ENCODE results near the gene PRKG1. TPM values are rescaled to one million over a fixed set of nuclear protein-coding genes. Genes with fewer than 3 reads are reported as not detected.

The PRKG1 gene
- total RNA-seq, 1 experiment from 2014 or later: 10.4 TPM

DNA sequence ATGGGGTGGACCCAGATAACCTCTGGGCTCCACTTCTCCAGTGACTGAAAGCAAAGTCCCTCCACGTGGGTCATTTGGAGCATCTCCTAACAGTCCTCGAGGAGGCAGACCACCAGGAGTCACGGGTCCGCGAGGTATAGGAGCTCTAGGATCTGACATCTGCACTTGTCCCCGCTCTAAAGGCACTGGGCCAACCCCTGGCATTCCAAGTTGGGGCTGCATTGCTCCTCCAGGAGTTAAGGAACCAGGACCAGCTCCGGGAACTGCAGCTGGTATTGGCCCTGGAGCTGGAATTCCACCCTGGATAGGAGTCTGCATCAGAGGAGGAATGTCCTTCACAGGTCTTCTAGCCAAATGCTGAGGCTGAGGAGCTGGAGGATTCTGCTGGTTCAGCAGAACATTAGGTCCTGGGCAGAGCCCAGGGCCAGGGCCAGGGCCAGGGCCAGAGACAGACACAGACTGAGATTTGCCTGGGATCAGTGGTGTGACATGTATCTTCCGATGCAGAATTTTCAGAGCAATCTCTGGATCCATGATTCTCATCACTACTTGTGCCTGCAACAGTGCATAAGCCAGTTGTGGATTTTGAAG, 624.3 kb downstream of the PRKG1 start:
- WGBS (ENCODE audit: extremely low coverage, insufficient read length, low lambda C conversion rate): no CpG with 5 or more reads among the region's 8 CpGs
- H3K4me1 ChIP-seq (ENCODE audit: insufficient read depth, low read length): no peaks in the 10 kb centered on the region
- peak overlapping the region; percentile 96 for H3K4me2 ChIP-seq (ENCODE audit: insufficient read depth, insufficient read length, low read length)
- no peak overlapping the region for H2BK5ac ChIP-seq (ENCODE audit: insufficient read length, low read length)
- H3K56ac ChIP-seq (ENCODE audit: insufficient read length, low read depth, low read length): no peak overlapping the region
- peak overlapping the region; percentile 54 for H4K5ac ChIP-seq (ENCODE audit: insufficient read length, low read depth, low read length)
- no peak overlapping the region for H3K18ac ChIP-seq (ENCODE audit: insufficient read length, low read depth, low read length)
- TF ChIP-seq, protein P1, sequence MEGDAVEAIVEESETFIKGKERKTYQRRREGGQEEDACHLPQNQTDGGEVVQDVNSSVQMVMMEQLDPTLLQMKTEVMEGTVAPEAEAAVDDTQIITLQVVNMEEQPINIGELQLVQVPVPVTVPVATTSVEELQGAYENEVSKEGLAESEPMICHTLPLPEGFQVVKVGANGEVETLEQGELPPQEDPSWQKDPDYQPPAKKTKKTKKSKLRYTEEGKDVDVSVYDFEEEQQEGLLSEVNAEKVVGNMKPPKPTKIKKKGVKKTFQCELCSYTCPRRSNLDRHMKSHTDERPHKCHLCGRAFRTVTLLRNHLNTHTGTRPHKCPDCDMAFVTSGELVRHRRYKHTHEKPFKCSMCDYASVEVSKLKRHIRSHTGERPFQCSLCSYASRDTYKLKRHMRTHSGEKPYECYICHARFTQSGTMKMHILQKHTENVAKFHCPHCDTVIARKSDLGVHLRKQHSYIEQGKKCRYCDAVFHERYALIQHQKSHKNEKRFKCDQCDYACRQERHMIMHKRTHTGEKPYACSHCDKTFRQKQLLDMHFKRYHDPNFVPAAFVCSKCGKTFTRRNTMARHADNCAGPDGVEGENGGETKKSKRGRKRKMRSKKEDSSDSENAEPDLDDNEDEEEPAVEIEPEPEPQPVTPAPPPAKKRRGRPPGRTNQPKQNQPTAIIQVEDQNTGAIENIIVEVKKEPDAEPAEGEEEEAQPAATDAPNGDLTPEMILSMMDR (conservative IDR thresholded peaks at IDR 0.05): no peak
- no peak overlapping the region for H2BK20ac ChIP-seq (ENCODE audit: low read depth, low read length, poor library complexity, severe bottlenecking)
- H3K79me1 ChIP-seq (ENCODE audit: insufficient read depth, low read depth, low read length, poor library complexity, severe bottlenecking): no peaks in the 10 kb centered on the region
- H3K27ac ChIP-seq (ENCODE audit: insufficient read length, low read depth, low read length): no peak overlapping the region
- no peaks in the 10 kb centered on the region for H3K27me3 ChIP-seq (ENCODE audit: insufficient read depth, low read length)
- H2BK120ac ChIP-seq (ENCODE audit: low read depth, low read length, poor library complexity, severe bottlenecking): no peak overlapping the region
- no peak overlapping the region for H4K8ac ChIP-seq (replicated peaks; ENCODE audit: insufficient read length, low read depth, low read length)
- peaks cover 3% of the 10 kb centered on the region for H4K20me1 ChIP-seq (ENCODE audit: control insufficient read depth, insufficient read depth, insufficient read length)
- no peak overlapping the region for H3T11ph ChIP-seq (ENCODE audit: low read length)
- H2AK5ac ChIP-seq (ENCODE audit: insufficient read length, low read length): no peak overlapping the region
- peaks cover 5% of the 10 kb centered on the region for H3K23me2 ChIP-seq (ENCODE audit: insufficient read length, low read depth, low read length, poor library complexity, severe bottlenecking)
- no peak overlapping the region for H2BK15ac ChIP-seq (ENCODE audit: low read depth, low read length)
- no peak overlapping the region for H2BK12ac ChIP-seq (ENCODE audit: insufficient read length, low read depth, low read length)
- peak overlapping the region; percentile 70 for H3K14ac ChIP-seq (ENCODE audit: insufficient read depth, low read length)
- Mint-ChIP-seq H3K4me3 (peak overlapping the region; percentile 98 to 99), H3K27ac (peak overlapping the region; percentile 100), H3K4me1 (peaks cover 30 to 36% of the 10 kb centered on the region in 2 experiments), H3K9me3 (no peaks in the 10 kb centered on the region), H3K36me3 (ENCODE audit: insufficient read depth in 1 of 3, low read depth in 3 of 3) (peaks cover 12 to 26% (median 17%) of the 10 kb centered on the region in 3 experiments; a peak in 6 of 7 replicates), H3K27me3 (ENCODE audit: low read depth) (no peaks in the 10 kb centered on the region)
- H2AFZ ChIP-seq (ENCODE audit: low read length): no peak overlapping the region
- no peak overlapping the region for H3K23ac ChIP-seq (ENCODE audit: insufficient read length, low read depth, low read length)
- H3K9ac ChIP-seq (ENCODE audit: extremely low read depth, insufficient read length, low read length): peak overlapping the region; percentile 96
- no peaks in the 10 kb centered on the region for H3K9me3 ChIP-seq (ENCODE audit: control insufficient read depth, low read depth, low read length)
- no peak overlapping the region; the same call in 1 of the 2 replicates for H3K4ac ChIP-seq (ENCODE audit: low read depth, low read length)
- peaks cover 20% of the 10 kb centered on the region; the same call in 1 of the 2 replicates for H3K79me2 ChIP-seq (ENCODE audit: insufficient read depth, low read length)
- H4K91ac ChIP-seq (ENCODE audit: insufficient read length, low read depth, low read length): no peak overlapping the region
- DNase-seq: no peak

Data from H9 (cell line).